TTC549 (cell line): ENCODE data around the gene MAGEC2.

ENCODE experiments used
- FAIRE-seq: peaks from 2 replicates; lab custom pipeline; 2012; peaks lifted over from hg19 to GRCh38; lab: Jason Lieb, UNC

MAGEC2 gene

GRCh38 chrX:142204522-142205433 lies at the start of gene MAGEC2:
TSS of gene MAGEC2 (minus strand) at chrX:142205290. CDS start at chrX:142203987, 1,303 bp downstream.
- FAIRE-seq, result no peak

- FAIRE-seq, result no peak
These were observed 46.6 kb upstream of the MAGEC2 start for GRCh38 chrX:142251680-142252079.

- FAIRE-seq, result no peak
These were observed 46.1 kb upstream of the MAGEC2 start for GRCh38 chrX:142251202-142251601.

- FAIRE-seq, result no peak
These were observed 45.4 kb upstream of the MAGEC2 start for GRCh38 chrX:142250502-142250901.

GRCh38 chrX:142249721-142250120 lies 44.6 kb upstream of the MAGEC2 start:
- no peak for FAIRE-seq

- FAIRE-seq, result no peak
These were observed 39.5 kb upstream of the MAGEC2 start for GRCh38 chrX:142244568-142244967.

GRCh38 chrX:142238536-142238935 lies 33.4 kb upstream of the MAGEC2 start:
- no peak for FAIRE-seq

GRCh38 chrX:142233400-142233799 lies 28.3 kb upstream of the MAGEC2 start:
- no peak for FAIRE-seq

- no peak for FAIRE-seq
These were observed 9.0 kb upstream of the MAGEC2 start for GRCh38 chrX:142214081-142214480.

GRCh38 chrX:142201113-142201512 lies 4.0 kb downstream of the MAGEC2 start:
- no peak for FAIRE-seq

GRCh38 chrX:142186103-142186502 lies 19.0 kb downstream of the MAGEC2 start:
- FAIRE-seq, result no peak

GRCh38 chrX:142184756-142185602 lies 20.1 kb downstream of the MAGEC2 start:
- no peak for FAIRE-seq

- FAIRE-seq, result no peak
These were observed 48.5 kb downstream of the MAGEC2 start for GRCh38 chrX:142156567-142156966.
